ENCODE data around the gene BRPF3. TPM values are rescaled to one million over a fixed set of nuclear protein-coding genes. Genes with fewer than 3 reads are reported as not detected.

The BRPF3 gene
- 11.8 and 13.9 TPM in 2 replicates for total RNA-seq (2014; rRNA removed; shearing (Covaris generic))

- in situ Hi-C loops (cut with HindIII; ENCODE audit: low sequenced_read_pairs), result no loop called here
- DNase-seq (ENCODE audit: low spot score), result peak; percentile 76
Measured at GRCh38 chr6:36196113-36196879, at the start of gene BRPF3. Gene BRPF3, plus strand, starts transcription at chr6:36196744. Its CDS starts 3,579 bp downstream, at chr6:36200323.

GRCh38 chr6:36147294-36147693, 49.2 kb upstream of the BRPF3 start:
- in situ Hi-C loops (cut with HindIII; ENCODE audit: low sequenced_read_pairs), result no loop called here
- DNase-seq (ENCODE audit: low spot score), result no peak

GRCh38 chr6:36149476-36149875, 47.1 kb upstream of the BRPF3 start:
- DNase-seq (ENCODE audit: low spot score), result no peak
- in situ Hi-C loops (cut with HindIII; ENCODE audit: low sequenced_read_pairs), result no loop called here

- in situ Hi-C loops (cut with HindIII; ENCODE audit: low sequenced_read_pairs), result no loop called here
- no peak for DNase-seq (ENCODE audit: low spot score)
Measured at GRCh38 chr6:36150283-36150682, 46.3 kb upstream of the BRPF3 start.

- in situ Hi-C loops (cut with HindIII; ENCODE audit: low sequenced_read_pairs), result no loop called here
- DNase-seq (ENCODE audit: low spot score), result no peak
Measured at GRCh38 chr6:36154286-36154685, 42.3 kb upstream of the BRPF3 start.

GRCh38 chr6:36155662-36156061, 40.9 kb upstream of the BRPF3 start:
- no peak for DNase-seq (ENCODE audit: low spot score)
- in situ Hi-C loops (cut with HindIII; ENCODE audit: low sequenced_read_pairs), result no loop called here

- no peak for DNase-seq (ENCODE audit: low spot score)
Measured at GRCh38 chr6:36160147-36160760, 36.3 kb upstream of the BRPF3 start.

GRCh38 chr6:36169023-36170007, 27.2 kb upstream of the BRPF3 start:
- no peak for DNase-seq (ENCODE audit: low spot score)
- in situ Hi-C loops (cut with HindIII; ENCODE audit: low sequenced_read_pairs), result no loop called here

More at GRCh38 chr6:36160147-36160760, 36.3 kb upstream of the BRPF3 start:
- in situ Hi-C loops (cut with HindIII; ENCODE audit: low sequenced_read_pairs), result no loop called here

GRCh38 chr6:36170704-36171103, 25.8 kb upstream of the BRPF3 start:
- no peak for DNase-seq (ENCODE audit: low spot score)
- in situ Hi-C loops (cut with HindIII; ENCODE audit: low sequenced_read_pairs), result no loop called here

GRCh38 chr6:36171573-36171972, 25.0 kb upstream of the BRPF3 start:
- no peak for DNase-seq (ENCODE audit: low spot score)
- in situ Hi-C loops (cut with HindIII; ENCODE audit: low sequenced_read_pairs), result no loop called here

GRCh38 chr6:36177166-36177565, 19.4 kb upstream of the BRPF3 start:
- DNase-seq (ENCODE audit: low spot score), result no peak
- in situ Hi-C loops (cut with HindIII; ENCODE audit: low sequenced_read_pairs), result no loop called here

GRCh38 chr6:36178544-36178943, 18.0 kb upstream of the BRPF3 start:
- in situ Hi-C loops (cut with HindIII; ENCODE audit: low sequenced_read_pairs), result no loop called here

GRCh38 chr6:36180126-36180525, 16.4 kb upstream of the BRPF3 start:
- DNase-seq (ENCODE audit: low spot score), result no peak
- in situ Hi-C loops (cut with HindIII; ENCODE audit: low sequenced_read_pairs), result no loop called here

More at GRCh38 chr6:36178544-36178943, 18.0 kb upstream of the BRPF3 start:
- no peak for DNase-seq (ENCODE audit: low spot score)

- DNase-seq (ENCODE audit: low spot score), result no peak
- in situ Hi-C loops (cut with HindIII; ENCODE audit: low sequenced_read_pairs), result no loop called here
Measured at GRCh38 chr6:36184311-36184710, 12.2 kb upstream of the BRPF3 start.

- in situ Hi-C loops (cut with HindIII; ENCODE audit: low sequenced_read_pairs), result no loop called here
Measured at GRCh38 chr6:36186199-36186598, 10.3 kb upstream of the BRPF3 start.

GRCh38 chr6:36187446-36187845, 9.1 kb upstream of the BRPF3 start:
- in situ Hi-C loops (cut with HindIII; ENCODE audit: low sequenced_read_pairs), result no loop called here
- no peak for DNase-seq (ENCODE audit: low spot score)

More at GRCh38 chr6:36186199-36186598, 10.3 kb upstream of the BRPF3 start:
- no peak for DNase-seq (ENCODE audit: low spot score)

GRCh38 chr6:36195471-36196112, 952 bp upstream of the BRPF3 start:
- in situ Hi-C loops (cut with HindIII; ENCODE audit: low sequenced_read_pairs), result no loop called here
- peak; percentile 59 for DNase-seq (ENCODE audit: low spot score)

GRCh38 chr6:36196880-36197548, 470 bp downstream of the BRPF3 start:
- peak; percentile 99 for DNase-seq (ENCODE audit: low spot score)
- in situ Hi-C loops (cut with HindIII; ENCODE audit: low sequenced_read_pairs), result no loop called here
